HG03135 (cell line): ENCODE measurements around the gene CFAP45.

Source experiments
- ATAC-seq: cut with Tn5 transposase; IDR thresholded peaks from one replicate; pipeline ENCODE4 v1.9.1; 2021; ENCODE audit warnings: mild to moderate bottlenecking, moderate library complexity; ENCODE audit not compliant: unreplicated experiment

The CFAP45 gene

GRCh38 chr1:159924791-159925718 lies 25.1 kb upstream of the CFAP45 start, which contains the start of gene TAGLN2:
Gene TAGLN2, minus strand, starts transcription at chr1:159925507. Its CDS starts 4,998 bp downstream, at chr1:159920509.
- peak; percentile 50 for ATAC-seq

GRCh38 chr1:159924025-159924790 lies 24.2 kb upstream of the CFAP45 start:
- ATAC-seq, result no peak

GRCh38 chr1:159923203-159924024 lies 23.4 kb upstream of the CFAP45 start:
- peak; percentile 35 for ATAC-seq

DNA sequence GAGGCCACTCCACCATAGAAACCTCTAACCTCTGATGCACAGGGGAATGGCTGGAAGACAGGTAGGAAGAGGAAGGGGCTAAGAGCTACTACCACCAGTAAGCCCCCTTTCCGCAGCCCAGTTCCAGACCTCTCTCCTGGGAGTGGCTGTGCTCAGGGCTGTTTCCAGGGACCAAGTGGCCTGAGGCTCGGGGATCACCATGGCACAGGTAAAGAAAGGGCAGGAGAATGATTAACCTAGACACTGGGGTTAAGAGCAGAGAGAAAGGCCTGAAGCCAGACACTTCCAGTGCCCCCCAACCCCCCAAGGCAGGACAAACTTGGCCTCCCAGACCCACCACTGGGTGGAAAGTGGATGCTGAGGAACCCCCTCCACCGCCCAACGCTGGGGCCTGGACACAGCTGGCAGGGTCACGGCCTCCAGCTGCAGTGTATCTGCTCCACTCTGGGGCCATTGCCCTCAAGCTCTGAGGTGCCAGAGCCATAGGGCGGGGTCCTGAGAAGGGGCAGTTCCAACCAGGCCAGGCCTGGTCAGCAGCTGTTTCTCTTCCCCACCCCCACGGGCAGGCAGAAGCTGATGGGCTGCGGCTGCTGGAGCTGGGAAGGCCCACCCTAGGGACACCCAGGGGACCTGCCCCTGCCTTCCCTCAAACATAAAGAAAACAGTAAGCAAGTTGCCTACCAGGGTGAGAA lies 22.7 kb upstream of the CFAP45 start:
- peak; percentile 11 for ATAC-seq

GRCh38 chr1:159921700-159922504 lies 21.9 kb upstream of the CFAP45 start:
- no peak for ATAC-seq

DNA sequence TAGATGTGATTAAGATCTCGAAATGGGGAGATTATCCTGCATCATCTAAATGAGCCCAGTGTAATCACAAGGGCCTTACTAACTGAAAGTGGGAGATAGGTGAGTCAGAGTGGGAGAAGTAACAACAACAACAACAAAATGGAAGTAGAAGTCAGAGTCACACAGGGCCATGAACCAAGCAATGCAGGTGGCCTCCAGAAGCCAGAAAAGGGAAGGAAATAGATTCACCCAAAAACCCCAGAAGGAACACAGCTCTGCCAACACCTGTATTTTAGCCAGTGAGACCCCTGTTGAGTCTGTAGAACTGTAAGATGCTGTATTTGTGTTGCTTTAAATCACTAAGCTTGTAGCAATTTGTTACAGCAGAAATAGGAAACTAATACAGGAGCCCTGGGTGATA lies 21.3 kb upstream of the CFAP45 start:
- no peak for ATAC-seq

- no peak for ATAC-seq
Measured at GRCh38 chr1:159920651-159921050, 20.7 kb upstream of the CFAP45 start.

DNA sequence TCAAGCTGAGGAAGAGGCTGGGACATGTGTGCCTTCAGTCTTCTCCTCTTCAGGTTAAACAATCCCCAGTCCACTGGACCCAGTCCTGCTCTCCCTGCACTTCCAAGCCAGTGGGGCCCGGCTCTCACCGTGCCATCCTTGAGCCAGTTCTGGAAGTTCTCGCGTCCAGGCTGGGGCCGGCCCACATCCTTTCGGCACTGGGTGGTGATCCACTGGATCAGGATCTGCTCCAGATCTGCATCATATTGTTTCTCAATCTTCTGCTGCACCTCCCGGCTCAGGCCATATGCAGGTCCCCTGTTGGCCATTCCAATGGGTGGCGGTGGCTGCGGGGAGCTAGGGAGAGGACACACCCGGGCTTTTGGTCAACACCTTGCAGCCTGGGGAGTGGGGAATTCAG lies 20.2 kb upstream of the CFAP45 start:
- no peak for ATAC-seq

- ATAC-seq, result no peak
Measured at GRCh38 chr1:159919236-159919865, 19.4 kb upstream of the CFAP45 start.

- no peak for ATAC-seq
Measured at GRCh38 chr1:159918352-159919200, 18.6 kb upstream of the CFAP45 start.

DNA sequence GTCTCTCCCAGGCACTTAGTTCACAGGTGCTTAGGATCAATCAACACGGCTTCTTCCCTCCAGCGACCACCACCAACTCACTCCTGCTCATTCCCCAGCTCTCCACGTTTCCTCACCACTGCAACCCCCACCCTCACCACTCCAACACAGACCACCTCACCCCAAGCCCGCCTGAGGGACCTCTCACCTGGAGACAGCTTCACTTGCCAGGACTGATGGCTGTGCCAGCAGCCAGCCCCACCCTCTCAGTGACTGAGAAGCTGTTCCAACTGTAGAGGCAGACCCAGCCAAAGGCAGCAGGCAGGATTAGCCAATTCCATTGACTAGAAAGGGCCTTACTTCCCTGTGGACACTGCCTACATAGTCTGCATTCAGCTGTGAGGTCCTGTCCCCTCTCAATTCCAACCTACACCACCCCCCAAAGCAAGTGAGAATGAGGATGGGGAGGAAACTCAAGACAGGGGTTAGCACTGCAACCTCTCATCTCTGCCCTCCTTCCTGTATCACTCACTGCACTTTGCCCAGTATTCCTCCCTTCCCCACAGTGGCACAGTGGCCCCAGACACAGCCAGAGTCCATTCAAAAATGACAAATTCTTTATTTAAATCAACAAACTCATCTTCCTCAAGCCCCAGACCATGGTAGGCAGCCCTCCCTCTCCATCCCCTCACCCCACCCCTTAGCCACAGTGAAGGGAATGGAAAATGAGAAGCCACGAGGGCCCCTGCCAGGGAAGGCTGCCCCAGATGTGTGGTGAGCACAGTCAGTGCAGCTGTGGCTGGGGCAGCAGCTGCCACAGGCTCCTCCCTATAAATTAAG lies 17.8 kb upstream of the CFAP45 start:
- no peak for ATAC-seq

- ATAC-seq, result no peak
Measured at GRCh38 chr1:159916242-159917051, 16.5 kb upstream of the CFAP45 start.

DNA sequence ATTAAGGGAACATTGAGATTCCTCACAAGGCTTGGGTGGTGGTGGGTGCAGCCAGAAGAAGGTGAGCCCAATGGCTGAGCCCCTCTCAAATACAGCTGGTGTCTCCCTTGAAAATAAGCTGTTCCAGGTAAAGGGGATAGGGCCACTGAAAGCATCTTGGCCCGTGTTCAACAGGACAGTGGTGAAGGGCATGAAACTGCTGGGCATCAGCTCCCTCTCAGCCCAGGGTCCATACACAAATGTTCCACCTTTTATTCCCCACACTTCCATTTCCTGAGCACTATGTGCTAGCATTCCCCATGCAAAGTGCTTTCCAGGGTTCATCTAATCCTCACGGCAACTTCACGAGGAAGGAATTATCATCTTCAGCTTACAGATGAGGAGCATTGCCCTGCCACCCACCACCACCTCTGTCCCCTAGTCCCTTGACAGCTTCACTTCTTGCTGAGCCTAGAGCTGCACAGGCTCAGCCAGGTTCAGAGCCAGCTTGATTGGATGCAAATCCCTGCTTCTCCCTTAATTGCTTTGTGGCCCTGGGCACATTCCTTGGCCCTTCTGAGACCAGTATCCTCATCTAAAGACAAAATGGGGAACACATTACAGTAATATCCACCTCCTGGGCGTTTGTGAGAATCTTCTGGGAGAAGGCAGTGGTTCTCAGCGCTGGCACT lies 15.7 kb upstream of the CFAP45 start:
- ATAC-seq, result no peak

GRCh38 chr1:159914252-159915018 lies 14.5 kb upstream of the CFAP45 start:
- ATAC-seq, result no peak
